Activated T-cell treated with anti-CD3 and anti-CD28 coated beads, Interleukin-2, amount 50 U/mL, for 72 hours (primary cell): ENCODE data around the gene ZDHHC21. TPM values are rescaled to one million over a fixed set of nuclear protein-coding genes. Genes with fewer than 3 reads are reported as not detected.

Source experiments
- ATAC-seq, 2 donors: fragments of 150-1000 bp; cut with Tn5 transposase; replicated peaks in 1 of 2; 2 replicates each; pipeline ENCODE4 v1.10.0; 2021; ENCODE audit warnings: moderate library complexity in 2 of 2, mild to moderate bottlenecking in 1 of 2
- DNase-seq, 2 donors: peaks; one replicate each; pipeline ENCODE4 v3.0.0; 2021 to 2022; ENCODE audit warnings: mixed read lengths in 1 of 2
- H3K27ac Mint-ChIP-seq: one replicate; pipeline ENCODE4 v1.8.0; 2022; ENCODE audit warnings: mild to moderate bottlenecking, moderate library complexity, mixed read lengths
- H3K27me3 Mint-ChIP-seq: one replicate; pipeline ENCODE4 v1.8.0; 2022; ENCODE audit warnings: low read depth, mixed read lengths
- H3K36me3 Mint-ChIP-seq, 2 donors: one replicate each; pipeline ENCODE4 v1.8.0; 2022; ENCODE audit warnings: mixed read lengths in 2 of 2, mild to moderate bottlenecking in 1 of 2; ENCODE audit not compliant: insufficient read depth in 2 of 2
- H3K4me1 Mint-ChIP-seq: one replicate; pipeline ENCODE4 v1.8.0; 2022; ENCODE audit warnings: low read depth, mixed read lengths
- H3K4me3 Mint-ChIP-seq, 2 donors: one replicate each; pipeline ENCODE4 v1.8.0; 2022; ENCODE audit warnings: mild to moderate bottlenecking in 2 of 2, mixed read lengths in 2 of 2, moderate library complexity in 2 of 2
- H3K9me3 Mint-ChIP-seq, 2 donors: one replicate each; pipeline ENCODE4 v1.8.0; 2022; ENCODE audit warnings: mixed read lengths in 2 of 2
- total RNA-seq, 2 donors: library from RNA; stranded (reverse); gene quantifications; one replicate each; pipeline ENCODE4 v1.2.3, GENCODE V29; 2022

The ZDHHC21 gene
- total RNA-seq, 2 donors from 2014 or later: 7.4 to 7.8 TPM

DNA sequence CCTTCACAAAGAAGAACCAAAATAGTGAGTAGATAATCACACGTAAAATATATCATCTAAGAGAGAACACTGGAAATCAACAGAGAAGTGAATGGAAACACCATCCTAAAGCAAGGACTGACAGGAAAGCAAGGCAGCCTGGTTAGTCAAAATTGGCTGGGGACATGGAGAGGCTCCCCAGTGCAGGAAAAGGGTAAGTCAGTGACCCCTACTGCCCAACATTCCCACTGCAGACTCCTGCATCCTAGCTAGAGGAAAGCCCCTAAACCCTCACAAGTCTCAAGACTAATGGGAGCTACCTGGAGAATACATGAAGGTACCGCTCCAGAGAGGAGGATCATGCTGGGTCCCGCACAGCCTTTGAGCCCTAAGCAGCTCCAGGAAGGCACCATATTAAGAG is 60.1 kb downstream of the ZDHHC21 start:
- Mint-ChIP-seq H3K4me3 (no peak overlapping the region), H3K27me3 (no peaks in the 10 kb centered on the region), H3K27ac (no peak overlapping the region), H3K4me1 (no peaks in the 10 kb centered on the region), H3K36me3 (peaks cover 6 to 8% of the 10 kb centered on the region in 2 donors), H3K9me3 (no peaks in the 10 kb centered on the region)
- no peak for DNase-seq
- no peak for ATAC-seq

GRCh38 chr9:14627513-14627912 is 65.7 kb downstream of the ZDHHC21 start:
- Mint-ChIP-seq H3K27me3 (no peaks in the 10 kb centered on the region), H3K9me3 (no peaks in the 10 kb centered on the region), H3K4me1 (no peaks in the 10 kb centered on the region), H3K27ac (no peak overlapping the region), H3K36me3 (peaks cover 4 to 5% of the 10 kb centered on the region in 2 donors), H3K4me3 (no peak overlapping the region)
- no peak for ATAC-seq
- DNase-seq: no peak

- H3K27me3 Mint-ChIP-seq: no peaks in the 10 kb centered on the region
- ATAC-seq (no peak), DNase-seq (no peak)
- no peak overlapping the region for H3K4me3 Mint-ChIP-seq
- H3K9me3 Mint-ChIP-seq: no peaks in the 10 kb centered on the region
- H3K36me3 Mint-ChIP-seq: no peaks in the 10 kb centered on the region
- H3K4me1 Mint-ChIP-seq: no peaks in the 10 kb centered on the region
- H3K27ac Mint-ChIP-seq: no peak overlapping the region
Measured at GRCh38 chr9:14618836-14619420, 74.3 kb downstream of the ZDHHC21 start.

- no peak for ATAC-seq
- H3K36me3 Mint-ChIP-seq: no peaks in the 10 kb centered on the region
- peak in 1 of 2 donors; percentile 3 for DNase-seq
- H3K27me3 Mint-ChIP-seq: no peaks in the 10 kb centered on the region
- H3K4me3 Mint-ChIP-seq: no peak overlapping the region
- no peaks in the 10 kb centered on the region for H3K4me1 Mint-ChIP-seq
- no peak overlapping the region for H3K27ac Mint-ChIP-seq
- H3K9me3 Mint-ChIP-seq: no peaks in the 10 kb centered on the region
Measured at GRCh38 chr9:14616188-14616982, 76.8 kb downstream of the ZDHHC21 start.

DNA sequence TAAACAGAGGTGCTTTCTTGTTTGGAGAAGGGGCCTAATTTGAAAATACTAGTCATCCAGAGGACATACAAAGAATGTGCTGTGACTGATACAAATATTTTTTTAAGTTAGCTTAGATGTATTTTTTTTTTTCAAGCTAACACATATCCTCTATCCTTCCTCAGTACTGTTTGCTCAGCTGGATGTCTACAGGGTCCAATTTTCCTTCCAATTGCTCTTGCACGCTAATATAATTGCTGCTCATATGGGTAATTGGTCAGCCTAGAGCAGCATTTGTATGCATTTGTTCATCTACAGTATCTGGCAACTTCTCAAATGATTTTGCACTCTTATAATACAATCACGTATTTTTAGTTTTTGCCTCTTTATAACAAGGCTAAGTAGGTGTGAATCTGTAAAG is 84.7 kb downstream of the ZDHHC21 start:
- ATAC-seq (no peak), DNase-seq (no peak)
- no peak overlapping the region for H3K4me3 Mint-ChIP-seq
- H3K9me3 Mint-ChIP-seq: no peaks in the 10 kb centered on the region
- H3K27ac Mint-ChIP-seq: no peak overlapping the region
- H3K4me1 Mint-ChIP-seq: no peaks in the 10 kb centered on the region
- no peaks in the 10 kb centered on the region for H3K36me3 Mint-ChIP-seq
- no peaks in the 10 kb centered on the region for H3K27me3 Mint-ChIP-seq

- no peaks in the 10 kb centered on the region for H3K4me1 Mint-ChIP-seq
- H3K27me3 Mint-ChIP-seq: no peaks in the 10 kb centered on the region
- no peak overlapping the region for H3K27ac Mint-ChIP-seq
- no peak overlapping the region for H3K4me3 Mint-ChIP-seq
- ATAC-seq: no peak
- H3K9me3 Mint-ChIP-seq: peaks cover 7 to 15% of the 10 kb centered on the region in 2 donors
- H3K36me3 Mint-ChIP-seq: peaks cover 12 to 17% of the 10 kb centered on the region in 2 donors
- no peak for DNase-seq
Measured at GRCh38 chr9:14597171-14597799, 95.9 kb downstream of the ZDHHC21 start.

GRCh38 chr9:14593406-14593805 is 99.8 kb downstream of the ZDHHC21 start:
- Mint-ChIP-seq H3K27ac (no peak overlapping the region), H3K4me1 (no peaks in the 10 kb centered on the region), H3K4me3 (no peak overlapping the region), H3K36me3 (peaks cover 4 to 8% of the 10 kb centered on the region in 2 donors), H3K27me3 (no peaks in the 10 kb centered on the region), H3K9me3 (peaks cover 2 to 10% of the 10 kb centered on the region in 2 donors)
- no peak for ATAC-seq
- DNase-seq: no peak

DNA sequence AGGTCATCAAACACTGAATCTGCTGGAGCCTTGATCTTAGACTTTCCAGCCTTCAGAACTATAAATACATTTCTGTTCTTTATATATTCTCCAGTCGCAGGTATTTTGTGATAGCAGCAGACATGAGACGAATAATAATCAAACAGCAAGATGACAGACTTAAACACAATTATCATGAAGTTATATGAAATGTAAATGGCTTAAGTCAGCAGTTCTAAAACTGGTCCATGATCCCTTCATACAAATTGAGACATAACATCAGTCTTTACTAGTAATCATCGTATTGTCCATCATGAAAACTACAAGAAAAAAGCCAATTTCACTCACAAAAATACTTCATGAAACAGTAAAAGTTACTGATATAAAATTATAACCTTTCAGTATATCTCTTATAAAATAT is 101.8 kb downstream of the ZDHHC21 start:
- H3K9me3 Mint-ChIP-seq: peaks cover 0 to 4% of the 10 kb centered on the region in 2 donors
- no peaks in the 10 kb centered on the region for H3K4me1 Mint-ChIP-seq
- H3K27ac Mint-ChIP-seq: no peak overlapping the region
- H3K4me3 Mint-ChIP-seq: no peak overlapping the region
- peaks cover 5 to 7% of the 10 kb centered on the region in 2 donors for H3K36me3 Mint-ChIP-seq
- ATAC-seq (no peak), DNase-seq (no peak)
- H3K27me3 Mint-ChIP-seq: no peaks in the 10 kb centered on the region

GRCh38 chr9:14585730-14586473 is 107.3 kb downstream of the ZDHHC21 start:
- Mint-ChIP-seq H3K36me3 (peaks cover 6 to 8% of the 10 kb centered on the region in 2 donors), H3K4me3 (no peak overlapping the region), H3K4me1 (peaks cover 11% of the 10 kb centered on the region), H3K27me3 (peaks cover 16% of the 10 kb centered on the region), H3K27ac (no peak overlapping the region), H3K9me3 (peaks cover 5% of the 10 kb centered on the region in 2 donors)
- DNase-seq (peak; percentile 50 to 60), ATAC-seq (peak; percentile 98)

DNA sequence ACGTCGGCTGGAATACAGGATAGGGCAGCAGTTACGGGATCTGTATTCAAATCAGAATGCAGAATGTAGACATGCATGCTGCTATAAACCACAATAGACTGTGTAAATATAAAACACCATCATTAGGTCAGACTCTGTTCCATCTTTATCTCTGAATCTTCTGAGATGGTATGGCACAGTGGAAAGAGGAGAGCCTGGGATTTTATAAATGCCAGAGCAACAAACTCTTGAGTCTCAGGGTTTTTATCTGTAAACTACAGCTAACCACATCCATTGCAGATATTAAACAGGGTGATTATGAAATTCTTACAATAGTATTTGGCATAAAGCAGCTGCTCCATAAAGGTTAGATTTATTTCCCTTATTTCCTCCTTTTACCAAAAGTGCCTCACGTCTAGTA is 108.7 kb downstream of the ZDHHC21 start:
- Mint-ChIP-seq H3K36me3 (peaks cover 8 to 12% of the 10 kb centered on the region in 2 donors), H3K4me1 (peaks cover 11% of the 10 kb centered on the region), H3K9me3 (peaks cover 7 to 11% of the 10 kb centered on the region in 2 donors), H3K27me3 (peaks cover 16% of the 10 kb centered on the region), H3K27ac (no peak overlapping the region), H3K4me3 (no peak overlapping the region)
- ATAC-seq (no peak), DNase-seq (no peak)

GRCh38 chr9:14578030-14578429 is 115.2 kb downstream of the ZDHHC21 start:
- ATAC-seq: no peak
- DNase-seq: no peak
- Mint-ChIP-seq H3K27me3 (peaks cover 18% of the 10 kb centered on the region), H3K9me3 (peaks cover 23 to 25% of the 10 kb centered on the region in 2 donors), H3K36me3 (peaks cover 15 to 23% of the 10 kb centered on the region in 2 donors), H3K4me1 (no peaks in the 10 kb centered on the region), H3K27ac (no peak overlapping the region), H3K4me3 (no peak overlapping the region)

- no peaks in the 10 kb centered on the region for H3K4me1 Mint-ChIP-seq
- H3K4me3 Mint-ChIP-seq: no peak overlapping the region
- H3K9me3 Mint-ChIP-seq: peaks cover 20 to 22% of the 10 kb centered on the region in 2 donors
- peaks cover 7% of the 10 kb centered on the region for H3K27me3 Mint-ChIP-seq
- no peak for DNase-seq
- peaks cover 11 to 19% of the 10 kb centered on the region in 2 donors for H3K36me3 Mint-ChIP-seq
- H3K27ac Mint-ChIP-seq: no peak overlapping the region
- ATAC-seq: no peak
Measured at GRCh38 chr9:14574173-14574572, 119.1 kb downstream of the ZDHHC21 start.

- no peak overlapping the region for H3K27ac Mint-ChIP-seq
- no peak overlapping the region for H3K4me3 Mint-ChIP-seq
- H3K9me3 Mint-ChIP-seq: peaks cover 18 to 20% of the 10 kb centered on the region in 2 donors
- no peaks in the 10 kb centered on the region for H3K4me1 Mint-ChIP-seq
- H3K36me3 Mint-ChIP-seq: peaks cover 9 to 19% of the 10 kb centered on the region in 2 donors
- ATAC-seq: no peak
- peaks cover 7% of the 10 kb centered on the region for H3K27me3 Mint-ChIP-seq
- DNase-seq: no peak
Measured at GRCh38 chr9:14573319-14573718, 119.9 kb downstream of the ZDHHC21 start.
